C4-2B (cell line): ENCODE measurements around the gene CLP1.

Experiments
- H3K27ac ChIP-seq: fragments of 450-650 bp; 2 replicates; pipeline ENCODE4 v1.5.1; 2017
- CTCF ChIP-seq: fragments of 450-650 bp; conservative IDR thresholded peaks from 2 replicates; pipeline ENCODE4 v1.5.1; 2017; ENCODE audit warnings: mild to moderate bottlenecking
- ZFX ChIP-seq: fragments of 450-650 bp; IDR thresholded peaks from 2 replicates; pipeline ENCODE4 v1.6.1; 2017

Gene CLP1

GRCh38 chr11:57667117-57667735 lies 9.7 kb downstream of the CLP1 start:
- TF ChIP-seq ZFX (no peak), CTCF (no peak)
- peak overlapping the region; percentile 97 for H3K27ac ChIP-seq

GRCh38 chr11:57667736-57668433 lies 10.3 kb downstream of the CLP1 start, which contains the start of gene ZDHHC5:
TSS of gene ZDHHC5 (plus strand) at chr11:57668114. CDS start at chr11:57673091, 4,977 bp downstream.
- peak within 1 kb of the TSS; percentile 97 for H3K27ac ChIP-seq
- TF ChIP-seq ZFX (no peak; the same call in 1 of the 2 replicates), CTCF (peak; percentile 53)

- H3K27ac ChIP-seq, result peak overlapping the region; percentile 97
- TF ChIP-seq ZFX (0 out of 2 replicates have a peak, but pooled peaks have one; percentile 79), CTCF (no peak)
These were observed 10.8 kb downstream of the CLP1 start for GRCh38 chr11:57668434-57668782.

- H3K27ac ChIP-seq, result no peak overlapping the region
- no peak for TF ChIP-seq ZFX
- TF ChIP-seq CTCF, result no peak
These were observed 16.7 kb downstream of the CLP1 start for GRCh38 chr11:57674251-57674650.

DNA sequence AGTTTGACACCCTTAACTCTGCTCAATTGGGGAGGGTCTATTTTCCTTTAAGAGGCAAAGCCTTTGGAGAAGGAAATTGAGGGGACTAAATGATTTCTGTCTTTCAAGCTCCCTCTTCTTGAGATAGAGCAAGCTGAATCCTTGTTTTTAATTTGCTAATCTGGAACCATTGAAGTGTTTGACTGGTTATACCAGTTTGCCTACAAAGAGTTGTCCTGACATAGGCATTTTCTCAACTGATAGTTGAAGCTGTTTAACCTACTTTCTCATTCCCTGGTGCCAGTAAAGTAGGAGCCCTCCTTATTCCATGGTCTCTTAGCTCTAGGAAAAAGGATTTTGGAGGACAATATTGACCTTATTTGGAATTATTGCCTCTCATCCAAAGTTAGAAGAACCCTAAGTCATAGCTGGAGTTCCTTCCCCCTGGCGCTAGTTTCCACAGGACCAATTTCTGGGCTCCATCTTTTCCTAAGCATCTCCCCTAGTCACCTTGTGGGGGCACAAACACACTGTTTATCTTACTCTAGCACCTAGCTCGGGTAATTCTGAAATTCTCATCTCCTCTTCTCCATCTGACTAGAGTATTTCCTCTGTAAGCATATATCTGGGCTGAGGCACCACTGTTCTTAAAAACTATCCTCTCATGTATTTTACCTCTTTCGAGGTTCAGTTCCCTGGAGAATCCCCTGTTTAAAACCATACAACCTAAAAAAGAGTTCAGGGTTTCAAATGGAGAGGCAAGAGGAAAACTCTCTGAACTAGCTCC lies 17.8 kb downstream of the CLP1 start:
- H3K27ac ChIP-seq, result peak overlapping the region; percentile 37; the same call in 1 of the 2 replicates
- no peak for TF ChIP-seq CTCF
- no peak for TF ChIP-seq ZFX

DNA sequence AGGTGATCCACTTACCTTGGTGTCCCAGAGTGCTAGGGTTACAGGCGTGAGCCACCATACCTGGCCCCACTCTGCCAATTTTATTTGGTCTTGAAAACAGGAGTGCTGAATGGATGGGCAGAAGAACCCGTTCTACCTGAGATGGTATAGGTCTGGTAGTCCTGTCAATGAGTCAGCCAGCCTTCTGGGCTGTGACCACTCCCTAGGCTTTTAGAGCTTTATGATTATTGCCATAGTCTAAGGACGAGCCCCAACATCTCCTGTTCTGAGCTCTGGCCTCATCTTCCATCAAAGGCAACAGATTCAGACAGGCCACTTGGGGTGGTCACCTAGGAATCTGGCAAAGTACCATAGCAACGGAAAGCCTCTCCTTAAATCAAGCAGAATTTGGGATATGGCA lies 21.8 kb downstream of the CLP1 start:
- no peak for TF ChIP-seq CTCF
- TF ChIP-seq ZFX, result no peak

DNA sequence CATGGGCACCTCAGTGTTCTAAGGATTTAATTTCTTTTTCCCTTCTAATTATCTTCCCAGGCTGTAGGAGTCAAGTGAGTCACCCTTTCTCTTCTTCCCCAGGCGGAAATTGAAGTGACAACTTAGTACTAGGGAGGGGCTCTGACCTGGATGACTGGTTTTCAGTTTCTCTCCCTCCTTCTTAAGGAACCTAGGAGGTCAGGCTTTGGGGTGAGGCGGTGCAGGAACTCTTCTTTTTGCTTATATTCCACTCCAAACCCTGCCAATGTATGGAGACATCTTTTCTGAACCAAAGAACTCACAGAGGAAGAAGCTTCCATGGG lies 23.0 kb downstream of the CLP1 start:
- no peak overlapping the region for H3K27ac ChIP-seq
- TF ChIP-seq ZFX (no peak), CTCF (no peak)

More for the DNA sequence above, 21.8 kb downstream of the CLP1 start:
- H3K27ac ChIP-seq, result no peak overlapping the region
